NCI-H2196 (cell line): ENCODE data around the gene ZNF384.

Experiments used
- DNase-seq: peaks from one replicate; lab custom pipeline; 2025; ENCODE audit not compliant: unreplicated experiment; lab: John Stamatoyannopoulos, UW

Gene ZNF384

DNA sequence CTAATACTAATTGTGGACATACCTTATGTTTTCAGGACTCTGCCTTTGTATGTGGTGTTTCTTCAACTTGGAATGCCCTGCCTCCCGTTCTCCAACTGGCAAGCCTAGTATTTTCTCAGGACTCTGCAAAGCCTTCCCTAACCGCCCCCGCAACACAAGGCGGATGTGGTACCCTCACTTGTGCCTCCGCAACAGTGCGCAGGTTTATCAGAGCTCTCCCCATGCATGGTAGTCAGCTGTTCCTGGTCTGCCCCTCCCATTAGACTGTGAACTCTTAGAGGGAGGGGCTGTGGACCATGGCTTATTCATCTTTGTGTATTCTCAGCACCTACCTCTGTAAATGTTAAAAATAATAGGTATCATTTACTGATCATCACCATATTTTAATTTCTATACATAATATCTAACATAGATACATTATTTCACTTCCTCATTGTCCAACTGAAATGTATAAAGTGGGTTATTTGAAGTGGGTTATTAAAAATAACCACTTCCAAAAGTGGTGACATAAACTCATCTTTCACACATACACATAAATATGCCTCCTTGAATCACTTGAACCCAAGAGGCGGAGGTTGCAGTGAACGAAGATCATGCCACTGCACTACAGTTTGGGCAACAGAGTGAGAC, 62.4 kb downstream of the ZNF384 start:
- DNase-seq, result no peak

DNA sequence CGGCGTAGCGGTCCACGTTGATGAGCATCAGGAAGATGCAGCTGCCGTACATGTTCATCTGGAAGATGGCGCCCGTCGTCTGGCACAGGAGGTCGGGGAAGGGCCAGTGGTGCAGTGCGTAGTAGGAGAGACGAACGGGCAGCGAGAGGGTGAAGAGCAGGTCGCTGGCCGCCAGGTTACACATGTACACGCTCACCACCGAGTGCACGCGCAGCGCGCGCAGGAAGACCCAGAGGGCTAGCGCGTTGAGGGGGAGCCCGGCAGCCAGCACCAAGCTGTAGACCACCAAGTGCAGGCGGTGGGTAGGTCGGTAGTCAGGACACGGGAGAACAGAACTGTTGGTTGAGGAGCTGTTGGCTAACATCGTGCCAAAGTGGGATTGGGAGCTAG, 68.3 kb downstream of the ZNF384 start:
- DNase-seq, result no peak

DNA sequence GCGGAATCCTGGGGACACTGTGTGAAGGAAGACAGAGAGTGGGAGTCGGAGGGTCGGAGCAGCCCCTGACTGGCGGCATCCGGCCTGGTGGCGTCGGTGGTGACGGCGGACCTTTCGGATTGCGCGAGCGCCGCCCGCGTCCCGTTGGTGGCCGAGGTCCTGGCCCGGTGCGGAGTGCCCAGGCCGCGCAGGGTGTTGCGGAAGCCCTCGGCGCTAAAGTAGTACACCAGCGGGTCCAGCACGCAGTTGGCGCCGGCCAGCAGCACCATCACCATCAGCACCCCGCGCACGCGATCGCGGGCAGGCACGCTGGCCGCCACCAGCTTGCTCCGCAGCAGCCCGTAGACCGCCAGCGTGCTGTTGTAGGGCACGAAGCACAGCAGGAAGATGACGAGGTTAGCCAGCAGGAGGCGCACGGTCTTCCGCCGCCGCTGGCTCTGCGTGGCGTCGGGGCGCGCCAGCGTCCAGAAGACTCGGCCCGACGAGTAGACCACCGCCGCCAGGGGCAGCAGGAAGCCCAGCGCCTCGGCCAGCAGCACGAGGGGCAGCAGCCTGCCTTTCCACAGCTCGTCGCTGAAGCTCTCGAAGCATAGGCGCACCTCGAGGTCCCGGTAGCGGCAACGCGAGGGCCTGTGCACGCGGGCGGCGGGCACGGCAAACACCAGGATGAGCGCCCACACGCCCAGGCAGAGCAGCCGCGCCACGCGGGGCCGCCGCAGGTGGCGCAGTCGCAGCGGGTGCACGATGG, 68.9 kb downstream of the ZNF384 start:
- no peak for DNase-seq

DNA sequence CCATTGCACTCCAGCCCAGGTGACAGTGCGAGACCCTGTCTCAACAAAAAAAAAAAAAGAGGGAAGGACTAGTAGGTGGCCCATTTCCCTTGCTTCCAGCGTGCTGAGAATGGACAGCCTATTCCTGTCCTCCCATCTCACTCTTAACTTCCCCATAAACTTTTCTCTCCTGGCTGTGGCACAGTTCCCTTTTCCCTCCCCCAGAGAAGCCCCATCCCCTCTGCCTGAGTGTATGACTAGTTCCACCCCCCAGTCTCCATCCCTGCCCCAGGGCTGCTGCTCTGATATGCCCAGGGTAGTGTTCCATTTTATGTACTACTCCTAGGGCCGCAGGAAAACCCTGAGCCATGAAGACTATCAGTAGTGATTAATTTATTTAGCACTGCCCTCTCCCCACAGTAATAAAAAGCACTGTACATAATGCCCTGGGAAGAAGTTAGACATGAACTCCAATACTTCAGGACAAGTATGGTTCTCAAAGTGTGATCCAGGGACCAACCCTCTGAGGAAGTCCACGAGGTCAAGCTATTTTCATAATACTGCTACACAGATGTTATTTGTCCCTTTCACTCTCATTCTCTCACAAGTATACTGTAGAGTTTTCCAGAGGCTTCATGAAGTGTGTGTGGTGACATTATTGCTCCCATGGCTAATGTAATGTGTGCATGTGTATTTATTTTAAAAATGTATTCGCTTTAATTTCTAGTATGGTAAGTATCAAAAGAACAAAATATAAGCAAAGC, 70.5 kb downstream of the ZNF384 start:
- DNase-seq, result no peak
